ENCODE data around the gene SMIM13.
"Not testable (repeated sequence)": the region's sequence is repeated elsewhere in the genome, so short reads cannot be mapped to it uniquely, and the experiment has no call there.

SMIM13 gene

GRCh38 chr6:11083491-11083890 lies 10.1 kb upstream of the SMIM13 start:
- no peak for DNase-seq (ENCODE audit: low read depth in 3 of 3, low spot score in 1 of 3)

GRCh38 chr6:11083956-11084355 lies 9.7 kb upstream of the SMIM13 start:
- no peak for DNase-seq (ENCODE audit: low read depth in 3 of 3, low spot score in 1 of 3)

GRCh38 chr6:11085758-11086435 lies 7.7 kb upstream of the SMIM13 start:
- no peak for DNase-seq (ENCODE audit: low read depth in 3 of 3, low spot score in 1 of 3)

GRCh38 chr6:11087141-11087812 lies 6.4 kb upstream of the SMIM13 start:
- not testable (repeated sequence) for DNase-seq (ENCODE audit: low read depth in 3 of 3, low spot score in 1 of 3)

GRCh38 chr6:11089695-11090094 lies 3.9 kb upstream of the SMIM13 start:
- no peak for DNase-seq (ENCODE audit: low read depth in 3 of 3, low spot score in 1 of 3)

- not testable (repeated sequence) for DNase-seq (ENCODE audit: low read depth in 3 of 3, low spot score in 1 of 3)
These were observed 2.5 kb upstream of the SMIM13 start for GRCh38 chr6:11091141-11091540.

GRCh38 chr6:11092668-11093375 lies 812 bp upstream of the SMIM13 start:
- no peak for DNase-seq (ENCODE audit: low read depth in 3 of 3, low spot score in 1 of 3)

- no peak for DNase-seq (ENCODE audit: low read depth in 3 of 3, low spot score in 1 of 3)
These were observed 333 bp upstream of the SMIM13 start for GRCh38 chr6:11093376-11093625.

GRCh38 chr6:11094411-11094851 lies 797 bp downstream of the SMIM13 start:
- peak in 1 of 3 donors; percentile 22 for DNase-seq (ENCODE audit: low read depth in 3 of 3, low spot score in 1 of 3)

- DNase-seq (ENCODE audit: low read depth in 3 of 3, low spot score in 1 of 3) = no peak
These were observed 1.3 kb downstream of the SMIM13 start for GRCh38 chr6:11094941-11095340.

GRCh38 chr6:11096109-11096508 lies 2.5 kb downstream of the SMIM13 start:
- no peak for DNase-seq (ENCODE audit: low read depth in 3 of 3, low spot score in 1 of 3)

- DNase-seq (ENCODE audit: low read depth in 3 of 3, low spot score in 1 of 3) = no peak
These were observed 3.8 kb downstream of the SMIM13 start for GRCh38 chr6:11097476-11097875.

- DNase-seq (ENCODE audit: low read depth in 3 of 3, low spot score in 1 of 3) = no peak
These were observed 4.4 kb downstream of the SMIM13 start for GRCh38 chr6:11098004-11098403.

- no peak for DNase-seq (ENCODE audit: low read depth in 3 of 3, low spot score in 1 of 3)
These were observed 7.8 kb downstream of the SMIM13 start for GRCh38 chr6:11101417-11101816.

- DNase-seq (ENCODE audit: low read depth in 3 of 3, low spot score in 1 of 3) = no peak
These were observed 9.4 kb downstream of the SMIM13 start for GRCh38 chr6:11103065-11103464.

- no peak for DNase-seq (ENCODE audit: low read depth in 3 of 3, low spot score in 1 of 3)
These were observed 15.1 kb downstream of the SMIM13 start for GRCh38 chr6:11108726-11109125.

GRCh38 chr6:11110921-11111768 lies 17.5 kb downstream of the SMIM13 start, which contains the start of gene ERVFRD-1:
Gene ERVFRD-1 (minus strand): TSS chr6:11111725. CDS start chr6:11105310, 6,415 bp downstream.
- DNase-seq (ENCODE audit: low read depth in 3 of 3, low spot score in 1 of 3) = no peak

GRCh38 chr6:11111769-11112437 lies 18.3 kb downstream of the SMIM13 start:
- no peak for DNase-seq (ENCODE audit: low read depth in 3 of 3, low spot score in 1 of 3)

GRCh38 chr6:11113038-11113437 lies 19.4 kb downstream of the SMIM13 start:
- DNase-seq (ENCODE audit: low read depth in 3 of 3, low spot score in 1 of 3) = no peak

GRCh38 chr6:11115808-11116536 lies 22.3 kb downstream of the SMIM13 start:
- not testable (repeated sequence) for DNase-seq (ENCODE audit: low read depth in 3 of 3, low spot score in 1 of 3)
